CD14-positive monocyte (primary cell): ENCODE data around the gene ARHGAP45. TPM values are rescaled to one million over a fixed set of nuclear protein-coding genes. Genes with fewer than 3 reads are reported as not detected.

Experiments
- DNase-seq, 3 donors: peaks; one replicate each; pipeline ENCODE4 v3.0.0-alpha.2; 2011 to 2022
- H2AFZ ChIP-seq: 2 replicates; pipeline ENCODE4 v1.6.0; 2012; ENCODE audit warnings: mild to moderate bottlenecking, low read depth, low read length, inconsistent platforms; ENCODE audit not compliant: insufficient read depth, poor library complexity, severe bottlenecking
- H3K27ac ChIP-seq, 2 donors: 1 replicate in 1 of 2; 2 replicates in 1 of 2; pipeline ENCODE4 v1.5.1; 2012 to 2013; ENCODE audit warnings: low read length in 2 of 2, control low read depth in 1 of 2, inconsistent platforms in 1 of 2, low read depth in 1 of 2, mild to moderate bottlenecking in 1 of 2
- H3K27me3 ChIP-seq, 2 donors: one replicate each; pipeline versions ENCODE4 v1.6.0 to v1.6.1; 2011 to 2013; ENCODE audit warnings: low read length in 2 of 2; ENCODE audit not compliant: control insufficient read depth in 2 of 2, insufficient read depth in 2 of 2
- H3K36me3 ChIP-seq, 2 donors: replicated peaks in 1 of 2; 1 replicate in 1 of 2; 2 replicates in 1 of 2; pipeline versions ENCODE4 v1.5.1 to v1.6.1; 2012 to 2013; ENCODE audit warnings: low read length in 2 of 2, control low read depth in 1 of 2, inconsistent platforms in 1 of 2, mild to moderate bottlenecking in 1 of 2; ENCODE audit not compliant: insufficient read depth in 2 of 2, control insufficient read depth in 1 of 2
- H3K4me1 ChIP-seq, 2 donors: 1 replicate in 1 of 2; 2 replicates in 1 of 2; pipeline versions ENCODE4 v1.5.1 to v1.6.1; 2012 to 2013; ENCODE audit warnings: low read length in 2 of 2, control low read depth in 1 of 2, inconsistent platforms in 1 of 2, mild to moderate bottlenecking in 1 of 2, moderate library complexity in 1 of 2; ENCODE audit not compliant: insufficient read depth in 2 of 2, control insufficient read depth in 1 of 2
- H3K4me2 ChIP-seq: replicated peaks from 2 replicates; pipeline ENCODE3; 2012; ENCODE audit warnings: low read length, moderate library complexity, mild to moderate bottlenecking; ENCODE audit not compliant: poor library complexity, severe bottlenecking; ENCODE audit errors: extremely low read depth
- H3K4me3 ChIP-seq, 3 experiments: fragments of 200-600 bp in 1 of 3; sonication (generic) in 1 of 3; replicated peaks in 1 of 3; 1 replicate in 2 of 3; 2 replicates in 1 of 3; pipeline ENCODE4 v1.5.1; 2011 to 2013; ENCODE audit warnings: low read length in 3 of 3, mild to moderate bottlenecking in 3 of 3, control low read depth in 2 of 3, low read depth in 2 of 3, inconsistent platforms in 1 of 3, moderate library complexity in 1 of 3
- H3K79me2 ChIP-seq: 2 replicates; pipeline ENCODE4 v1.6.0; 2012; ENCODE audit warnings: mild to moderate bottlenecking, control low read depth, inconsistent platforms, low read length, moderate library complexity; ENCODE audit not compliant: insufficient read depth
- H3K9ac ChIP-seq: 2 replicates; pipeline ENCODE4 v1.6.0; 2017; ENCODE audit warnings: low read length, mild to moderate bottlenecking; ENCODE audit not compliant: insufficient read depth, poor library complexity, severe bottlenecking
- H3K9me3 ChIP-seq, 2 donors: replicated peaks in 1 of 2; 1 replicate in 1 of 2; 2 replicates in 1 of 2; pipeline versions ENCODE4 v1.5.1 to v1.6.1; 2012 to 2013; ENCODE audit warnings: low read length in 2 of 2, control low read depth in 1 of 2; ENCODE audit not compliant: control insufficient read depth in 1 of 2, insufficient read depth in 1 of 2
- H4K20me1 ChIP-seq: 2 replicates; pipeline ENCODE4 v1.6.0; 2012; ENCODE audit warnings: mild to moderate bottlenecking, low read length, control low read depth, moderate library complexity; ENCODE audit not compliant: insufficient read depth
- H3K27ac Mint-ChIP-seq, 7 donors: one replicate each; pipeline ENCODE4 v1.8.0; 2020; ENCODE audit warnings: mild to moderate bottlenecking in 7 of 7, mixed read lengths in 7 of 7, moderate library complexity in 6 of 7, inconsistent platforms in 2 of 7
- H3K27me3 Mint-ChIP-seq, 3 donors: one replicate each; pipeline ENCODE4 v1.8.0; 2021 to 2022; ENCODE audit warnings: low read depth in 3 of 3, mild to moderate bottlenecking in 3 of 3, mixed read lengths in 3 of 3, moderate library complexity in 3 of 3, inconsistent platforms in 1 of 3
- H3K36me3 Mint-ChIP-seq, 2 donors: one replicate each; pipeline ENCODE4 v1.8.0; 2020; ENCODE audit warnings: mixed read lengths in 2 of 2, inconsistent platforms in 1 of 2, mild to moderate bottlenecking in 1 of 2
- H3K4me1 Mint-ChIP-seq: one replicate; pipeline ENCODE4 v1.8.0; 2020; ENCODE audit warnings: mild to moderate bottlenecking, mixed read lengths
- H3K4me3 Mint-ChIP-seq, 2 donors: one replicate each; pipeline ENCODE4 v1.8.0; 2020; ENCODE audit warnings: mild to moderate bottlenecking in 2 of 2, mixed read lengths in 2 of 2, moderate library complexity in 1 of 2
- H3K9me3 Mint-ChIP-seq, 7 donors: one replicate each; pipeline ENCODE4 v1.8.0; 2020 to 2022; ENCODE audit warnings: mixed read lengths in 7 of 7, mild to moderate bottlenecking in 6 of 7, moderate library complexity in 6 of 7, inconsistent platforms in 2 of 7
- WGBS: methylation state at CpG from one replicate; pipeline ENCODE4 v1.1.5; 2013; ENCODE audit warnings: missing lambda C conversion rate; ENCODE audit not compliant: insufficient coverage; 5-methylcytosine and 5-hydroxymethylcytosine counted together
- intact Hi-C, 2 donors: fragments of 100-400 bp; cut with micrococcal nuclease; formaldehyde crosslinking; loops; one replicate each; pipeline versions ENCODE4 v1.15.0 to v1.15.1; 2023
- polyA plus RNA-seq, 3 donors: library from polyadenylated mRNA; depleted of rRNA in 1 of 3; unstranded in 2 of 3; stranded (reverse) in 1 of 3; fragments of 300-500 nt in 2 of 3; fragments of >200 nt in 1 of 3; fragmentation: Illumina TruSeq in 2 of 3; gene quantifications; 1 replicate in 2 of 3; 2 replicates in 1 of 3; pipeline ENCODE4 v1.2.3, GENCODE V29; 2012 to 2021
- TF ChIP-seq, protein P1 (sequence below): fragments of 200-600 bp; IDR thresholded peaks from one replicate; pipeline ENCODE4 v1.8.0; 2022; ENCODE audit warnings: antibody characterized with exemption, mild to moderate bottlenecking

Gene ARHGAP45
- polyA plus RNA-seq, 3 donors, result 108 to 308 (median 137) TPM

DNA sequence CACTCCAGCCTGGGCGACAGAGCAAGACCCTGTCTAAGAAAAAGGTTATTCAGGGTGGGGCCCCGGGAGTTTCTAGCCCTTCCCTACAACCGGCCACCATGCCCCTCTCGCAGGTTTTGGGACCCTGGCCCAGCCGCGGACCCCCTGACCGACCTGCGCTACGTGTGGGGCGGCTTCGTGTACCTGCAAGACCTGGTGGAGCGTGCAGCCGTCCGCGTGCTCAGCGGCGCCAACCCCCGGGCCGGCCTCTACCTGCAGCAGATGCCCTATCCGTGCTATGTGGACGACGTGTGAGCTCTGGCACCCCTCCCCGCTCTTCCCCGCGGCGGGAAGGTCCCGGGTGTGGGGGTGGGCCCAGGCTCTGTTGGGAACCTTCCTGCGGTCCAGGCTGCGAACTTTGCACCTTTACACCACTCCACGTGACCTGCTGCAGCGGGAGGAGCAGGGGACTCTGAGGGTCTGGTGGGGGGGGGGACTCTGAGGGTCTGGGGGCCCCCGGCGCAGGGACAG, 20.8 kb upstream of the ARHGAP45 start:
- DNase-seq, result no peak
- Histone ChIP-seq H3K4me1 (peaks cover 11 to 20% of the 10 kb centered on the region in 2 donors), H3K4me2 (no peak overlapping the region), H3K9ac (no peak overlapping the region), H4K20me1 (peaks cover 41% of the 10 kb centered on the region), H3K36me3 (peaks cover 35 to 61% of the 10 kb centered on the region in 2 donors), H3K4me3 (no peak overlapping the region), H3K27me3 (no peaks in the 10 kb centered on the region), H3K9me3 (no peaks in the 10 kb centered on the region), H2AFZ (no peak overlapping the region), H3K79me2 (peaks cover 15% of the 10 kb centered on the region), H3K27ac (no peak overlapping the region)
- H3K9me3 Mint-ChIP-seq, result no peaks in the 10 kb centered on the region
- peaks cover 4% of the 10 kb centered on the region for H3K4me1 Mint-ChIP-seq
- peaks cover 28 to 41% of the 10 kb centered on the region in 2 donors for H3K36me3 Mint-ChIP-seq
- H3K4me3 Mint-ChIP-seq, result no peak overlapping the region
- no peak overlapping the region for H3K27ac Mint-ChIP-seq
- intact Hi-C loops, result no loop called here
- peaks cover 0 to 1% (median 1%) of the 10 kb centered on the region in 3 donors for H3K27me3 Mint-ChIP-seq
- TF ChIP-seq, protein P1, sequence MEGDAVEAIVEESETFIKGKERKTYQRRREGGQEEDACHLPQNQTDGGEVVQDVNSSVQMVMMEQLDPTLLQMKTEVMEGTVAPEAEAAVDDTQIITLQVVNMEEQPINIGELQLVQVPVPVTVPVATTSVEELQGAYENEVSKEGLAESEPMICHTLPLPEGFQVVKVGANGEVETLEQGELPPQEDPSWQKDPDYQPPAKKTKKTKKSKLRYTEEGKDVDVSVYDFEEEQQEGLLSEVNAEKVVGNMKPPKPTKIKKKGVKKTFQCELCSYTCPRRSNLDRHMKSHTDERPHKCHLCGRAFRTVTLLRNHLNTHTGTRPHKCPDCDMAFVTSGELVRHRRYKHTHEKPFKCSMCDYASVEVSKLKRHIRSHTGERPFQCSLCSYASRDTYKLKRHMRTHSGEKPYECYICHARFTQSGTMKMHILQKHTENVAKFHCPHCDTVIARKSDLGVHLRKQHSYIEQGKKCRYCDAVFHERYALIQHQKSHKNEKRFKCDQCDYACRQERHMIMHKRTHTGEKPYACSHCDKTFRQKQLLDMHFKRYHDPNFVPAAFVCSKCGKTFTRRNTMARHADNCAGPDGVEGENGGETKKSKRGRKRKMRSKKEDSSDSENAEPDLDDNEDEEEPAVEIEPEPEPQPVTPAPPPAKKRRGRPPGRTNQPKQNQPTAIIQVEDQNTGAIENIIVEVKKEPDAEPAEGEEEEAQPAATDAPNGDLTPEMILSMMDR, result no peak
- WGBS, result 98% methylated on average over 23 of the region's 33 CpGs

DNA sequence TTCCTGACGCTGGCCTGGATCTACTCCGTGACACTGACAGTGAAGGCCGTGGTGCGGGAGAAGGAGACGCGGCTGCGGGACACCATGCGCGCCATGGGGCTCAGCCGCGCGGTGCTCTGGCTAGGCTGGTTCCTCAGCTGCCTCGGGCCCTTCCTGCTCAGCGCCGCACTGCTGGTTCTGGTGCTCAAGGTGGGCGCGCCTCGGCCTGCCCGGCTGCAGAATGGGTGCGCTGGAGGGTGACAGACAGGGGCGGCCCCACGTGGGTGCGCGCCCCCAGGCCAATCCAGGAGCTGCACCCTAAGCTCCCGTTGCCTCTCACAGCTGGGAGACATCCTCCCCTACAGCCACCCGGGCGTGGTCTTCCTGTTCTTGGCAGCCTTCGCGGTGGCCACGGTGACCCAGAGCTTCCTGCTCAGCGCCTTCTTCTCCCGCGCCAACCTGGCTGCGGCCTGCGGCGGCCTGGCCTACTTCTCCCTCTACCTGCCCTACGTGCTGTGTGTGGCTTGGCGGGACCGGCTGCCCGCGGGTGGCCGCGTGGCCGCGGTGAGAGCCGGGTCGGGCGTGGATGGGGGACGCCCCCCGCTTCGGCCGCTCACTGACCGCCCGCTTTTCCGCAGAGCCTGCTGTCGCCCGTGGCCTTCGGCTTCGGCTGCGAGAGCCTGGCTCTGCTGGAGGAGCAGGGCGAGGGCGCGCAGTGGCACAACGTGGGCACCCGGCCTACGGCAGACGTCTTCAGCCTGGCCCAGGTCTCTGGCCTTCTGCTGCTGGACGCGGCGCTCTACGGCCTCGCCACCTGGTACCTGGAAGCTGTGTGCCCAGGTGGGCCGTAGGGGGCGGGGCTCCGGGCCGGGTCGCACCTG, 19.9 kb upstream of the ARHGAP45 start:
- Mint-ChIP-seq H3K4me3 (no peak overlapping the region), H3K9me3 (peaks cover 0 to 4% (median 0%) of the 10 kb centered on the region in 7 donors), H3K27me3 (peaks cover 0 to 1% (median 1%) of the 10 kb centered on the region in 3 donors), H3K36me3 (peaks cover 34 to 48% of the 10 kb centered on the region in 2 donors), H3K27ac (no peak overlapping the region), H3K4me1 (no peaks in the 10 kb centered on the region)
- H3K4me1 ChIP-seq, result peaks cover 5 to 11% of the 10 kb centered on the region in 2 donors
- peaks cover 37 to 63% of the 10 kb centered on the region in 2 donors for H3K36me3 ChIP-seq
- H4K20me1 ChIP-seq, result peaks cover 32% of the 10 kb centered on the region
- H3K9me3 ChIP-seq, result no peaks in the 10 kb centered on the region
- no peak overlapping the region for H3K4me2 ChIP-seq
- no peak for DNase-seq
- H2AFZ ChIP-seq, result no peak overlapping the region
- no peaks in the 10 kb centered on the region for H3K27me3 ChIP-seq
- H3K9ac ChIP-seq, result no peak overlapping the region
- H3K79me2 ChIP-seq, result peaks cover 7% of the 10 kb centered on the region
- intact Hi-C loops, result no loop called here
- no peak overlapping the region for H3K4me3 ChIP-seq
- no peak overlapping the region for H3K27ac ChIP-seq
- WGBS, result 83% methylated on average over 70 of the region's 77 CpGs
- TF ChIP-seq, protein P1, result no peak
